Left renal pelvis (tissue), 4 donors: ENCODE results near the gene HOXB5. TPM values are rescaled to one million over a fixed set of nuclear protein-coding genes. Genes with fewer than 3 reads are reported as not detected.

Experiments
- DNase-seq, 4 donors: peaks; one replicate each; pipeline ENCODE4 v3.0.0-alpha.2; 2013; ENCODE audit warnings: low read depth in 4 of 4, low spot score in 3 of 4
- polyA plus RNA-seq, 4 donors: library from polyadenylated mRNA; unstranded; fragments of 120-200 nt; gene quantifications; one replicate each; pipeline ENCODE4 v1.2.1, GENCODE V29; 2013; ENCODE audit not compliant: insufficient read length in 4 of 4

HOXB5 gene
- polyA plus RNA-seq, 4 donors: 13.7 to 51.2 (median 30.4) TPM

- no peak for DNase-seq
Measured at GRCh38 chr17:48541577-48542113, 51.9 kb downstream of the HOXB5 start.

Other genes starting within 250 kb of the HOXB5 start
- gene SKAP1, start 163.6 kb downstream of the HOXB5 start, polyA plus RNA-seq: 10 to 100 TPM in 3 of 4 donors, 1 to 10 TPM in 1; 1.6 to 12.7 (median 11.3) TPM
- gene HOXB1, start 62.8 kb downstream of the HOXB5 start, polyA plus RNA-seq: under 1 TPM in 3 of 4 donors, not detected in 1; 0.21 to 0.75 (median 0.37) TPM
- 10 to 100 TPM; 19.5 to 61.6 (median 46.1) TPM for gene HOXB2, start 48.7 kb downstream of the HOXB5 start, polyA plus RNA-seq
- 10 to 100 TPM in 2 of 4 donors, 1 to 10 TPM in 2; 3.5 to 20.3 (median 11.4) TPM for gene HOXB4, start 15.4 kb downstream of the HOXB5 start, polyA plus RNA-seq
- 100 to 1,000 TPM in 3 of 4 donors, 10 to 100 TPM in 1; 70.2 to 217 (median 153) TPM for gene HOXB3, start 3.5 kb downstream of the HOXB5 start, polyA plus RNA-seq
- 100 to 1,000 TPM in 1 of 4 donors, 10 to 100 TPM in 3; 25.6 to 153 (median 86.0) TPM for gene HOXB6, start 11.2 kb upstream of the HOXB5 start, polyA plus RNA-seq
- 10 to 100 TPM in 3 of 4 donors, 1 to 10 TPM in 1; 6.0 to 53.3 (median 39.3) TPM for gene HOXB7, start 17.2 kb upstream of the HOXB5 start, polyA plus RNA-seq
- 10 to 100 TPM in 3 of 4 donors, 1 to 10 TPM in 1; 5.1 to 61.5 (median 46.5) TPM for gene HOXB8, start 21.5 kb upstream of the HOXB5 start, polyA plus RNA-seq
- gene HOXB9, start 32.6 kb upstream of the HOXB5 start, polyA plus RNA-seq: 10 to 100 TPM; 13.0 to 71.8 (median 60.8) TPM
- not detected for gene PRAC1, start 128.7 kb upstream of the HOXB5 start, polyA plus RNA-seq
- gene PRAC2, start 129.4 kb upstream of the HOXB5 start, polyA plus RNA-seq: not detected
- gene HOXB13, start 135.0 kb upstream of the HOXB5 start, polyA plus RNA-seq: not detected
- under 1 TPM in 3 of 4 donors, not detected in 1; 0.24 to 0.67 (median 0.32) TPM for gene TTLL6, start 223.4 kb upstream of the HOXB5 start, polyA plus RNA-seq
- 10 to 100 TPM; 71.0 to 87.9 (median 81.8) TPM for gene CALCOCO2, start 237.3 kb upstream of the HOXB5 start, polyA plus RNA-seq